ENCODE measurements around the gene GDF7. TPM values are rescaled to one million over a fixed set of nuclear protein-coding genes. Genes with fewer than 3 reads are reported as not detected.

GDF7 gene
- total and polyA plus RNA-seq, 10 of the 15 experiments (the other 5 are each of a cell fraction or from before 2014, with no cell fraction given): 0.02 to 0.11 (median 0.04) TPM; not detected in 1

GRCh38 chr2:20622731-20623130 is 44.2 kb upstream of the GDF7 start (continued):
- TF ChIP-seq, protein P1, sequence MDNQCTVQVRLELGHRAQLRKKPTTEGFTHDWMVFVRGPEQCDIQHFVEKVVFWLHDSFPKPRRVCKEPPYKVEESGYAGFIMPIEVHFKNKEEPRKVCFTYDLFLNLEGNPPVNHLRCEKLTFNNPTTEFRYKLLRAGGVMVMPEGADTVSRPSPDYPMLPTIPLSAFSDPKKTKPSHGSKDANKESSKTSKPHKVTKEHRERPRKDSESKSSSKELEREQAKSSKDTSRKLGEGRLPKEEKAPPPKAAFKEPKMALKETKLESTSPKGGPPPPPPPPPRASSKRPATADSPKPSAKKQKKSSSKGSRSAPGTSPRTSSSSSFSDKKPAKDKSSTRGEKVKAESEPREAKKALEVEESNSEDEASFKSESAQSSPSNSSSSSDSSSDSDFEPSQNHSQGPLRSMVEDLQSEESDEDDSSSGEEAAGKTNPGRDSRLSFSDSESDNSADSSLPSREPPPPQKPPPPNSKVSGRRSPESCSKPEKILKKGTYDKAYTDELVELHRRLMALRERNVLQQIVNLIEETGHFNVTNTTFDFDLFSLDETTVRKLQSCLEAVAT (IDR thresholded peaks at IDR 0.05): no peak
- TF ChIP-seq POLR2A (IDR thresholded peaks at IDR 0.05; ENCODE audit: low read depth, low read length): no peak
- no peak for TF ChIP-seq NRF1 (conservative IDR thresholded peaks at IDR 0.05; ENCODE audit: low read depth, low read length)
- TF ChIP-seq ZZZ3 (IDR thresholded peaks at IDR 0.05; ENCODE audit: control insufficient read depth, insufficient read length, low read depth): no peak
- no peak for TF ChIP-seq PML (IDR thresholded peaks at IDR 0.05; ENCODE audit: low read length)

DNA sequence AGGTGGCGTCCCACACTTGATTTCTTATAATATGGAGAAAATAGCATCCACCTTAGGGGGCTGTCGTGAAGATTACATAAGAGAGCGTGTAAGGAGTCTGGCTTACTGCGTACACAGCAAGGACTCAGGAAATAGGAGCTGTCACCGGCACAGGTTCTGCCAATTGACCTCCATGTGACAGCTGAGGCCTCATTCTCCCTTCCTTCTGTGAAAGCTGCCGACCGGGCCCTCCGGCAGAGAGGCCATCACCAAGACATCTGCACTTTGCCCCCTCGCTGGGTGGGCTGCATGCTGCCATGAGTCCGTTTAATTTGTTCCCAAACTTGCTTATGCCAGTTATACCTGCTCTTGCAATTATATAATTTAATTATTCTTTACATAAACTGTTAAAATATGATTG is 43.7 kb upstream of the GDF7 start:
- 82% methylated on average over 9 of the region's 10 CpGs for WGBS (ENCODE audit: insufficient coverage, insufficient replicate concordance, low lambda C conversion rate, missing lambda C conversion rate)
- ChIA-PET POLR2A (no interaction called here), CTCF (no interaction called here), SMC1A (ENCODE audit: uncharacterized antibody, unreplicated experiment) (no interaction called here), RAD21 (ENCODE audit: unreplicated experiment) (no interaction called here)
- Histone ChIP-seq H3K4me3 (no peak overlapping the region), H3K4me2 (ENCODE audit: control insufficient read depth, insufficient read depth) (no peak overlapping the region), H2AFZ (ENCODE audit: control insufficient read depth, low read depth, low read length) (no peak overlapping the region), H4K20me1 (ENCODE audit: control insufficient read depth, insufficient read depth) (no peaks in the 10 kb centered on the region), H3K27me3 (replicated peaks in 1 of 2; ENCODE audit: control insufficient read depth in 2 of 2, insufficient read depth in 2 of 2, low read length in 1 of 2) (no peaks in the 10 kb centered on the region), H3K9me3 (replicated peaks; ENCODE audit: control insufficient read depth, insufficient read depth, low read length) (no peaks in the 10 kb centered on the region), H3K4me1 (ENCODE audit: control insufficient read depth, insufficient read depth, low read length) (no peaks in the 10 kb centered on the region), H3K27ac (ENCODE audit: control insufficient read depth, insufficient read depth) (no peak overlapping the region), H3K79me2 (ENCODE audit: control insufficient read depth, insufficient read depth, low read length) (no peaks in the 10 kb centered on the region), H3K9ac (ENCODE audit: control insufficient read depth, insufficient read depth, low read length) (no peak overlapping the region), H3K36me3 (ENCODE audit: control insufficient read depth in 2 of 2, insufficient read depth in 2 of 2, low read length in 1 of 2) (no peaks in the 10 kb centered on the region)
- TF ChIP-seq POLR2A (IDR thresholded peaks at IDR 0.05; ENCODE audit: low read depth, low read length): no peak
- no peak for TF ChIP-seq NR2C2 (IDR thresholded peaks at IDR 0.05; ENCODE audit: borderline replicate concordance, control insufficient read depth, insufficient read length, low read depth)
- TF ChIP-seq, protein P2, sequence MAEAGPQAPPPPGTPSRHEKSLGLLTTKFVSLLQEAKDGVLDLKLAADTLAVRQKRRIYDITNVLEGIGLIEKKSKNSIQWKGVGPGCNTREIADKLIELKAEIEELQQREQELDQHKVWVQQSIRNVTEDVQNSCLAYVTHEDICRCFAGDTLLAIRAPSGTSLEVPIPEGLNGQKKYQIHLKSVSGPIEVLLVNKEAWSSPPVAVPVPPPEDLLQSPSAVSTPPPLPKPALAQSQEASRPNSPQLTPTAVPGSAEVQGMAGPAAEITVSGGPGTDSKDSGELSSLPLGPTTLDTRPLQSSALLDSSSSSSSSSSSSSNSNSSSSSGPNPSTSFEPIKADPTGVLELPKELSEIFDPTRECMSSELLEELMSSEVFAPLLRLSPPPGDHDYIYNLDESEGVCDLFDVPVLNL (IDR thresholded peaks at IDR 0.05; ENCODE audit: low read depth, low read length): no peak
- TF ChIP-seq GATAD2B (conservative IDR thresholded peaks at IDR 0.05; ENCODE audit: low read depth): no peak
- no peak for TF ChIP-seq EZH2 (IDR thresholded peaks at IDR 0.05; ENCODE audit: borderline replicate concordance, control insufficient read depth, low read depth, low read length)
- no peak for TF ChIP-seq ZNF274 (IDR thresholded peaks at IDR 0.05; ENCODE audit: insufficient read depth, insufficient read length)
- no peak for TF ChIP-seq SPI1 (IDR thresholded peaks at IDR 0.05; ENCODE audit: borderline replicate concordance, insufficient read depth, low read depth, low read length)
- TF ChIP-seq HCFC1 (IDR thresholded peaks at IDR 0.05; ENCODE audit: low read length): no peak
- TF ChIP-seq CREB1 (IDR thresholded peaks at IDR 0.05; ENCODE audit: low read depth): no peak
- no peak for TF ChIP-seq BMI1 (IDR thresholded peaks at IDR 0.05; ENCODE audit: borderline replicate concordance)
- no peak for TF ChIP-seq WRNIP1 (IDR thresholded peaks at IDR 0.05; ENCODE audit: borderline replicate concordance, low read depth, low read length)
- TF ChIP-seq MEF2A (IDR thresholded peaks at IDR 0.05; ENCODE audit: insufficient read depth, low read depth, low read length): no peak
- TF ChIP-seq RAD51 (IDR thresholded peaks at IDR 0.05): no peak
- no TSS peak for BruUV-seq (replicated peaks)
- ATAC-seq (no peak), DNase-seq (ENCODE audit: low read depth, low spot score) (no peak), FAIRE-seq (no peak)
- in situ Hi-C loops (cut with MboI) (no loop called here), intact Hi-C loops (cut with micrococcal nuclease; ENCODE audit: unreplicated experiment) (no loop called here)
